Neural cell (in vitro differentiated cells): Measurements from ENCODE around the gene THBS1. TPM values are rescaled to one million over a fixed set of nuclear protein-coding genes. Genes with fewer than 3 reads are reported as not detected.

Experiments
- H2AFZ ChIP-seq: fragments of 200-600, 300-800 bp; sonication (generic), shearing (Covaris generic); 2 replicates; pipeline ENCODE4 v1.6.0; 2014; ENCODE audit warnings: low read depth, mild to moderate bottlenecking, antibody characterized with exemption, low read length, moderate library complexity
- H3F3A ChIP-seq: fragments of 200-600 bp; shearing (Covaris generic); 2 replicates; pipeline ENCODE4 v1.6.1; 2016; ENCODE audit warnings: mild to moderate bottlenecking, moderate library complexity, mixed read lengths, antibody characterized with exemption, low read length; ENCODE audit not compliant: insufficient read depth, poor library complexity, severe bottlenecking
- H3K27ac ChIP-seq: fragments of 200-600, 300-800 bp; sonication (generic), shearing (Covaris generic); 2 replicates; pipeline ENCODE4 v1.5.1; 2014; ENCODE audit warnings: mild to moderate bottlenecking, low read length, moderate library complexity
- H3K27me3 ChIP-seq: fragments of 300-800, 200-600 bp; sonication (generic), shearing (Covaris generic); 2 replicates; pipeline ENCODE4 v1.6.0; 2014; ENCODE audit warnings: mild to moderate bottlenecking, low read depth, low read length, moderate library complexity; ENCODE audit not compliant: insufficient read depth
- H3K36me3 ChIP-seq: fragments of 300-800, 200-600 bp; sonication (generic), shearing (Covaris generic); 2 replicates; pipeline ENCODE4 v1.5.1; 2014; ENCODE audit warnings: mild to moderate bottlenecking, antibody characterized with exemption, low read length, moderate library complexity; ENCODE audit not compliant: insufficient read depth
- H3K4me2 ChIP-seq: fragments of 300-800, 200-600 bp; sonication (generic), shearing (Covaris generic); 2 replicates; pipeline ENCODE4 v1.6.0; 2014; ENCODE audit warnings: mild to moderate bottlenecking, low read length
- H3K4me3 ChIP-seq: fragments of 300-800, 200-600 bp; sonication (generic), shearing (Covaris generic); 2 replicates; pipeline ENCODE4 v1.5.1; 2014; ENCODE audit warnings: mild to moderate bottlenecking, low read length, moderate library complexity
- H3K79me2 ChIP-seq: fragments of 200-600 bp; shearing (Covaris generic); replicated peaks from 2 replicates; pipeline ENCODE4 v1.6.0; 2014; ENCODE audit warnings: mild to moderate bottlenecking, low read length, moderate library complexity; ENCODE audit not compliant: insufficient read depth
- H3K9ac ChIP-seq: fragments of 300-800, 200-600 bp; sonication (generic), shearing (Covaris generic); 2 replicates; pipeline ENCODE4 v1.6.1; 2016; ENCODE audit warnings: mild to moderate bottlenecking, low read length, mixed read lengths
- H3K9me2 ChIP-seq: fragments of 200-600 bp; shearing (Covaris generic); 2 replicates; pipeline ENCODE4 v1.6.1; 2016; ENCODE audit warnings: mild to moderate bottlenecking, low read length, mixed read lengths; ENCODE audit not compliant: insufficient read depth
- H3K9me3 ChIP-seq: fragments of 200-600, 300-800 bp; sonication (generic), shearing (Covaris generic); 2 replicates; pipeline ENCODE4 v1.6.1; 2016; ENCODE audit warnings: mild to moderate bottlenecking, mixed run types, low read length, moderate library complexity, mixed read lengths
- H4K20me1 ChIP-seq: fragments of 200-600 bp; shearing (Covaris generic); 2 replicates; pipeline ENCODE4 v1.6.1; 2016; ENCODE audit warnings: mild to moderate bottlenecking, mixed run types; ENCODE audit not compliant: insufficient read depth
- CTCF ChIP-seq: fragments of 450-650 bp; IDR thresholded peaks from 2 replicates; pipeline ENCODE4 v1.5.1; 2014; ENCODE audit warnings: antibody characterized with exemption, mild to moderate bottlenecking, moderate library complexity; ENCODE audit not compliant: poor library complexity, severe bottlenecking
- EP300 ChIP-seq: fragments of 450-650 bp; conservative IDR thresholded peaks from 2 replicates; pipeline ENCODE4 v1.6.1; 2014; ENCODE audit warnings: antibody characterized with exemption, mild to moderate bottlenecking, moderate library complexity; ENCODE audit not compliant: poor library complexity, severe bottlenecking
- EZH2 ChIP-seq: fragments of 200-600, 300-800 bp; shearing (Covaris generic), sonication (generic); IDR thresholded peaks from 2 replicates; pipeline ENCODE4 v1.6.1; 2014; ENCODE audit warnings: antibody characterized with exemption, low read length, borderline replicate concordance, mild to moderate bottlenecking; ENCODE audit not compliant: insufficient read depth, poor library complexity, severe bottlenecking
- MXI1 ChIP-seq: fragments of 450-650 bp; conservative IDR thresholded peaks from 2 replicates; pipeline ENCODE4 v1.6.1; 2014; ENCODE audit warnings: antibody characterized with exemption, mild to moderate bottlenecking; ENCODE audit not compliant: poor library complexity, severe bottlenecking
- POLR2AphosphoS5 ChIP-seq: IDR thresholded peaks from 2 replicates; pipeline ENCODE4 v1.6.1; 2012
- RAD21 ChIP-seq: fragments of 450-650 bp; conservative IDR thresholded peaks from 2 replicates; pipeline ENCODE4 v1.6.1; 2014; ENCODE audit warnings: antibody characterized with exemption, mild to moderate bottlenecking, moderate library complexity
- REST ChIP-seq: IDR thresholded peaks from 2 replicates; pipeline ENCODE4 v1.6.1; 2012; ENCODE audit warnings: borderline replicate concordance
- SMC3 ChIP-seq: fragments of 450-650 bp; conservative IDR thresholded peaks from 2 replicates; pipeline ENCODE4 v1.6.1; 2014; ENCODE audit warnings: antibody characterized with exemption, mild to moderate bottlenecking, moderate library complexity; ENCODE audit not compliant: poor library complexity
- TAF1 ChIP-seq: IDR thresholded peaks from 2 replicates; pipeline ENCODE4 v1.6.1; 2012; ENCODE audit warnings: low read depth
- polyA plus RNA-seq: library from polyadenylated mRNA; depleted of rRNA; stranded (reverse); fragments of >200 nt; gene quantifications from 2 replicates; pipeline ENCODE4 v1.2.3, GENCODE V29; 2014

The THBS1 gene
- polyA plus RNA-seq, 1 donor from 2014 or later: 0.22 TPM

DNA sequence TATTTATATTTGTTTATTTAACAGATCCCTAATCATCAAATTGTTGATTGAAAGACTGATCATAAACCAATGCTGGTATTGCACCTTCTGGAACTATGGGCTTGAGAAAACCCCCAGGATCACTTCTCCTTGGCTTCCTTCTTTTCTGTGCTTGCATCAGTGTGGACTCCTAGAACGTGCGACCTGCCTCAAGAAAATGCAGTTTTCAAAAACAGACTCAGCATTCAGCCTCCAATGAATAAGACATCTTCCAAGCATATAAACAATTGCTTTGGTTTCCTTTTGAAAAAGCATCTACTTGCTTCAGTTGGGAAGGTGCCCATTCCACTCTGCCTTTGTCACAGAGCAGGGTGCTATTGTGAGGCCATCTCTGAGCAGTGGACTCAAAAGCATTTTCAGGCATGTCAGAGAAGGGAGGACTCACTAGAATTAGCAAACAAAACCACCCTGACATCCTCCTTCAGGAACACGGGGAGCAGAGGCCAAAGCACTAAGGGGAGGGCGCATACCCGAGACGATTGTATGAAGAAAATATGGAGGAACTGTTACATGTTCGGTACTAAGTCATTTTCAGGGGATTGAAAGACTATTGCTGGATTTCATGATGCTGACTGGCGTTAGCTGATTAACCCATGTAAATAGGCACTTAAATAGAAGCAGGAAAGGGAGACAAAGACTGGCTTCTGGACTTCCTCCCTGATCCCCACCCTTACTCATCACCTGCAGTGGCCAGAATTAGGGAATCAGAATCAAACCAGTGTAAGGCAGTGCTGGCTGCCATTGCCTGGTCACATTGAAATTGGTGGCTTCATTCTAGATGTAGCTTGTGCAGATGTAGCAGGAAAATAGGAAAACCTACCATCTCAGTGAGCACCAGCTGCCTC, 14.7 kb downstream of the THBS1 start:
- Histone ChIP-seq H3K4me2 (no peak overlapping the region), H4K20me1 (no peaks in the 10 kb centered on the region), H3K27me3 (no peaks in the 10 kb centered on the region), H3K9me2 (no peaks in the 10 kb centered on the region), H3K9me3 (no peaks in the 10 kb centered on the region), H3K27ac (no peak overlapping the region), H3K79me2 (no peaks in the 10 kb centered on the region), H3K36me3 (no peaks in the 10 kb centered on the region), H2AFZ (no peak overlapping the region), H3F3A (no peaks in the 10 kb centered on the region), H3K9ac (no peak overlapping the region), H3K4me3 (no peak overlapping the region)
- no peak for TF ChIP-seq RAD21
- no peak for TF ChIP-seq MXI1
- TF ChIP-seq REST: no peak
- TF ChIP-seq CTCF: no peak
- TF ChIP-seq EZH2: no peak
- no peak for TF ChIP-seq TAF1
- no peak for TF ChIP-seq POLR2AphosphoS5
- no peak for TF ChIP-seq SMC3
- TF ChIP-seq EP300: no peak

GRCh38 chr15:39596358-39597051, 15.6 kb downstream of the THBS1 start:
- no peak overlapping the region for H2AFZ ChIP-seq
- H4K20me1 ChIP-seq: no peaks in the 10 kb centered on the region
- no peak overlapping the region for H3K9ac ChIP-seq
- H3K27me3 ChIP-seq: no peaks in the 10 kb centered on the region
- no peaks in the 10 kb centered on the region for H3K9me3 ChIP-seq
- H3K4me2 ChIP-seq: no peak overlapping the region
- H3K36me3 ChIP-seq: no peaks in the 10 kb centered on the region
- H3K4me3 ChIP-seq: no peak overlapping the region
- H3F3A ChIP-seq: no peaks in the 10 kb centered on the region
- TF ChIP-seq REST (no peak), EP300 (no peak), MXI1 (no peak), EZH2 (no peak), SMC3 (no peak), RAD21 (no peak), CTCF (no peak), POLR2AphosphoS5 (no peak), TAF1 (no peak)
- no peaks in the 10 kb centered on the region for H3K9me2 ChIP-seq
- H3K27ac ChIP-seq: no peak overlapping the region
- no peaks in the 10 kb centered on the region for H3K79me2 ChIP-seq
